Hepatocyte (in vitro differentiated cells): ENCODE results near the gene MT1E. TPM values are rescaled to one million over a fixed set of nuclear protein-coding genes. Genes with fewer than 3 reads are reported as not detected.

ENCODE experiments used
- DNase-seq: peaks from one replicate; pipeline ENCODE4 v3.0.0-alpha.2; 2016; ENCODE audit warnings: low spot score
- H2AFZ ChIP-seq: fragments of 200-600 bp; sonication (generic); 2 replicates; pipeline ENCODE4 v1.6.0; 2016; ENCODE audit warnings: antibody characterized with exemption, mild to moderate bottlenecking
- H3K27ac ChIP-seq: fragments of 200-600 bp; sonication (generic); 2 replicates; pipeline ENCODE4 v1.5.1; 2016; ENCODE audit warnings: mild to moderate bottlenecking
- H3K27me3 ChIP-seq: fragments of 200-600 bp; sonication (generic); 2 replicates; pipeline ENCODE4 v1.6.1; 2016
- H3K36me3 ChIP-seq: fragments of 200-600 bp; sonication (generic); replicated peaks from 2 replicates; pipeline ENCODE4 v1.5.1; 2016; ENCODE audit warnings: low read depth; ENCODE audit not compliant: insufficient read depth
- H3K4me1 ChIP-seq: fragments of 200-600 bp; sonication (generic); 2 replicates; pipeline ENCODE4 v1.5.1; 2016; ENCODE audit warnings: mild to moderate bottlenecking, moderate library complexity; ENCODE audit not compliant: insufficient read depth
- H3K4me2 ChIP-seq: fragments of 200-600 bp; sonication (generic); 2 replicates; pipeline ENCODE4 v1.6.0; 2016
- H3K4me3 ChIP-seq: fragments of 200-600 bp; sonication (generic); 2 replicates; pipeline ENCODE4 v1.5.1; 2016; ENCODE audit warnings: mild to moderate bottlenecking
- H3K79me2 ChIP-seq: fragments of 200-600 bp; sonication (generic); 2 replicates; pipeline ENCODE4 v1.6.0; 2017; ENCODE audit warnings: mild to moderate bottlenecking
- H3K9me2 ChIP-seq: fragments of 200-600 bp; sonication (generic); replicated peaks from 2 replicates; pipeline ENCODE4 v1.6.0; 2017; ENCODE audit warnings: mild to moderate bottlenecking; ENCODE audit not compliant: insufficient read depth
- H3K9me3 ChIP-seq: fragments of 200-600 bp; sonication (generic); 2 replicates; pipeline ENCODE4 v1.5.1; 2016; ENCODE audit warnings: low read depth, mild to moderate bottlenecking
- H4K20me1 ChIP-seq: fragments of 200-600 bp; sonication (generic); 2 replicates; pipeline ENCODE4 v1.6.0; 2016; ENCODE audit warnings: mild to moderate bottlenecking; ENCODE audit not compliant: insufficient read depth, poor library complexity, severe bottlenecking
- EZH2 ChIP-seq: fragments of 200-600 bp; sonication (generic); IDR thresholded peaks from 2 replicates; pipeline ENCODE4 v1.6.1; 2016; ENCODE audit warnings: antibody characterized with exemption, mild to moderate bottlenecking, borderline replicate concordance
- EZH2phosphoT487 ChIP-seq: fragments of 200-600 bp; sonication (generic); IDR thresholded peaks from one replicate; pipeline ENCODE4 v1.6.1; 2018; ENCODE audit warnings: antibody characterized with exemption, mild to moderate bottlenecking, low read depth, moderate library complexity; ENCODE audit not compliant: unreplicated experiment, severe bottlenecking
- WGBS: methylation state at CpG from one replicate; pipeline ENCODE4 v1.1.6; 2016; ENCODE audit warnings: low lambda C conversion rate; ENCODE audit errors: missing lambda C conversion rate; 5-methylcytosine and 5-hydroxymethylcytosine counted together
- polyA plus RNA-seq: library from polyadenylated mRNA; unstranded; fragments of >200 nt; fragmentation: Nextera tagmentation; extraction: Ambion mirVana; gene quantifications from 2 replicates; pipeline ENCODE4 v1.2.1, GENCODE V29; 2016
- total RNA-seq: library from RNA; depleted of rRNA; stranded (reverse); fragments of >200 nt; gene quantifications from 2 replicates; pipeline ENCODE4 v1.2.3, GENCODE V29; 2014
- TF ChIP-seq, protein P1 (sequence below): fragments of 200-600 bp; sonication (generic); IDR thresholded peaks from 2 replicates; pipeline ENCODE4 v1.5.1; 2016; ENCODE audit warnings: antibody characterized with exemption, mild to moderate bottlenecking; ENCODE audit not compliant: poor library complexity

The MT1E gene
- total RNA-seq (42.3 and 65.5 TPM in 2 replicates), polyA plus RNA-seq (105 and 121 TPM in 2 replicates)

DNA sequence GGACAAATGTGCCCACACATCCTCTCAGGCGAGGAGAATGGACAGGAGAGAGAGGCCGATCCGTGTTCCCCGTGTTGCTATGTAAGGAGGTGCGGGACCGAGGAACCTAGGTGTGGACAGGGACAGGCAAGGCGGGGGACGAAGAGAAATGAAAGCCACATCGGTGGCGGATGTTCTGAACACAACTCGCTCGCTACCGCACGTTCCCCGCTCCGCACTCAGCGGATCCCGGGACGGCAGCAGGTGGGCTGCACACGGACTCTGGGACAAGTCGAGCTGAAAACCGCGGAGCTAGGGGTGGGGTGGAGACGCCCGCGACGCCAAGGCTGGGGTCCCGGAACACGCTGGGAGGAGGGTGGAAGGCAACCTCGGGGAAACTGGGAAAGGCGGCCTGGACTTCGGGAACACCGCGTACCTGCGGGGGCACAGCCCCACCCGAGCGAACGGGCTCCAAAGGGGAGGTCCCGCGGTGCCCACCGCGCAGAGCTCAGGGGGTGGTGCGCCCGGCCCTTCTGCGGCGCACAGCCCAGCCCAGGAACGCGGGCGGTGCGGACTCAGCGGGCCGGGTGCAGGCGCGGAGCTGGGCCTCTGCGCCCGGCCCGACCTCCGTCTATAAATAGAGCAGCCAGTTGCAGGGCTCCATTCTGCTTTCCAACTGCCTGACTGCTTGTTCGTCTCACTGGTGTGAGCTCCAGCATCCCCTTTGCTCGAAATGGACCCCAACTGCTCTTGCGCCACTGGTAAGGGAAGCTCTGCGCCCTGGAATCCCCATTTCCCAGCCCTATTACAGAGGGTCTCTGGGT lies at the start of gene MT1E:
TSS of gene MT1E (plus strand) at position 642 of the 803 bp plus-strand sequence. CDS start at position 713, 71 bp downstream.
- Histone ChIP-seq H2AFZ (peak within 1 kb of the TSS; percentile 73), H4K20me1 (no peaks in the 10 kb centered on the region), H3K4me3 (peak within 1 kb of the TSS; percentile 44), H3K4me2 (peak within 1 kb of the TSS; percentile 97), H3K36me3 (no peaks in the 10 kb centered on the region), H3K27ac (peak within 1 kb of the TSS; percentile 34), H3K27me3 (peaks cover 41% of the 10 kb centered on the region), H3K9me3 (no peaks in the 10 kb centered on the region), H3K9me2 (no peaks in the 10 kb centered on the region), H3K4me1 (peaks cover 4% of the 10 kb centered on the region), H3K79me2 (no peaks in the 10 kb centered on the region)
- peak; percentile 82 for DNase-seq
- TF ChIP-seq EZH2phosphoT487 (no peak), EZH2 (peak; percentile 89)
- TF ChIP-seq, protein P1, sequence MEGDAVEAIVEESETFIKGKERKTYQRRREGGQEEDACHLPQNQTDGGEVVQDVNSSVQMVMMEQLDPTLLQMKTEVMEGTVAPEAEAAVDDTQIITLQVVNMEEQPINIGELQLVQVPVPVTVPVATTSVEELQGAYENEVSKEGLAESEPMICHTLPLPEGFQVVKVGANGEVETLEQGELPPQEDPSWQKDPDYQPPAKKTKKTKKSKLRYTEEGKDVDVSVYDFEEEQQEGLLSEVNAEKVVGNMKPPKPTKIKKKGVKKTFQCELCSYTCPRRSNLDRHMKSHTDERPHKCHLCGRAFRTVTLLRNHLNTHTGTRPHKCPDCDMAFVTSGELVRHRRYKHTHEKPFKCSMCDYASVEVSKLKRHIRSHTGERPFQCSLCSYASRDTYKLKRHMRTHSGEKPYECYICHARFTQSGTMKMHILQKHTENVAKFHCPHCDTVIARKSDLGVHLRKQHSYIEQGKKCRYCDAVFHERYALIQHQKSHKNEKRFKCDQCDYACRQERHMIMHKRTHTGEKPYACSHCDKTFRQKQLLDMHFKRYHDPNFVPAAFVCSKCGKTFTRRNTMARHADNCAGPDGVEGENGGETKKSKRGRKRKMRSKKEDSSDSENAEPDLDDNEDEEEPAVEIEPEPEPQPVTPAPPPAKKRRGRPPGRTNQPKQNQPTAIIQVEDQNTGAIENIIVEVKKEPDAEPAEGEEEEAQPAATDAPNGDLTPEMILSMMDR: no peak
- WGBS: 6% methylated on average over 42 of the region's 62 CpGs

DNA sequence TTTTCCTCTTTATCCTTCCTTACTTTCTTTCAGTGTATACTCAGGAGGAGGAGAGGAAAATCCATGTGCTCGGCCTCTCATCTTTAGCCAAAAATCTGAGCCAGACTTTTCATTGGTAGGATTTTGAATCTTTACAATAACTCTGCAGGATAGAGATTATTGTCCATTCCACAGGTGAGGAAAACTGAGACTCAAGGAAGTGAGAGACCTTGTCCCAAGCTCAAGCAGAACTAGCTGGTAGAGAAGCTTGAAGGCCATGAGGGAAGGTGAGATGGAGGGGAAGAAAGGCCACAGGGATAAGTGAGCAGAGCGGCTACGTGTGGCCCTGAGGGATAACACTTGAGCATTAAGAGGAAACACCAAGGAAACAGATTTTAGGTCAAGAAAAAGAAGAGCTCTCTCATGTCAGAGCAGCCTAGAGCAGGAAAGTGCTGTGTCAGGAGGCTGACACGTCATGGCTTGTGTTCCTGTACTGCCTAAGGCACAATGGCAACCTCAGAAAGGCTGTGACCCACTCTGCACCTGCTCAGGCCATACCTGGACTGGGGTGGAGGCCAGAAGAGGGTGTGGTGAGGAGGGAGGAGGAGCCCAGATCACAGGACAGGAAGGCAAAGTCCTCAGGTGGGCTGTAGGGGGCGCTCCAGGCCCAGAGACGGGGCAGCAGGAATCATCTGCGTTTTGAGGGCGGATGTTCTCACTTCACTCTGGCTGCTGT lies 48.8 kb upstream of the MT1E start:
- no peak overlapping the region for H2AFZ ChIP-seq

DNA sequence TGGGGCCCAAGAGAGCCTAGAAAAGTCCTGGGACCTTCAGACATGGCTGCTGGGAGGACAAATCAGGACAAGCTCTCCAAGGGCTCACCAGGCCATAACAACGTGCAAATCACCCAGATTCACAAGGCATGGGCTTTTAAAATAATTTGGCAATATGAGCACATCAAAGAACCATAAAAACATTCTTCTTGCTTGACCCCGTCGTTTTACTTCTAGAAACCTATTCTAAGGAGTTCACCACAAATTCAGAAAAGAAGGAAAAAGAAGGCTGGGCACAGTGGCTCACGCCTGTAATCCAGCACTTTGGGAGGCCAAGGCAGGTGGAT lies 48.3 kb upstream of the MT1E start:
- no peaks in the 10 kb centered on the region for H4K20me1 ChIP-seq
- H3K4me2 ChIP-seq: no peak overlapping the region
- H3K27ac ChIP-seq: no peak overlapping the region
- H3K9me3 ChIP-seq: no peaks in the 10 kb centered on the region
- H2AFZ ChIP-seq: no peak overlapping the region
- H3K79me2 ChIP-seq: no peaks in the 10 kb centered on the region
- WGBS: 78% methylated on average over 4 of the region's 4 CpGs
- no peak overlapping the region for H3K4me3 ChIP-seq
- H3K36me3 ChIP-seq: no peaks in the 10 kb centered on the region
- H3K4me1 ChIP-seq: no peaks in the 10 kb centered on the region
- H3K9me2 ChIP-seq: no peaks in the 10 kb centered on the region
- no peak for DNase-seq
- no peaks in the 10 kb centered on the region for H3K27me3 ChIP-seq
- no peak for TF ChIP-seq EZH2
- TF ChIP-seq EZH2phosphoT487: no peak
- TF ChIP-seq, protein P1: no peak

More for the DNA sequence above, 48.8 kb upstream of the MT1E start:
- Histone ChIP-seq H3K9me3 (no peaks in the 10 kb centered on the region), H3K79me2 (no peaks in the 10 kb centered on the region), H4K20me1 (no peaks in the 10 kb centered on the region), H3K27ac (no peak overlapping the region), H3K9me2 (no peaks in the 10 kb centered on the region), H3K4me3 (no peak overlapping the region), H3K27me3 (no peaks in the 10 kb centered on the region), H3K36me3 (no peaks in the 10 kb centered on the region), H3K4me2 (no peak overlapping the region), H3K4me1 (no peaks in the 10 kb centered on the region)
- TF ChIP-seq, protein P1: peak; percentile 60
- no peak for TF ChIP-seq EZH2phosphoT487
- DNase-seq: peak; percentile 77
- WGBS: 43% methylated on average over 8 of the region's 8 CpGs
